ENCODE measurements around the gene NIPBL. TPM values are rescaled to one million over a fixed set of nuclear protein-coding genes. Genes with fewer than 3 reads are reported as not detected.

NIPBL gene
- total and polyA plus RNA-seq, 2 of the 8 experiments (the other 6 are each of a cell fraction or from before 2014, with no cell fraction given) = 21.1 to 53.5 TPM

- no peak overlapping the region for H2BK12ac ChIP-seq (ENCODE audit: low read depth, low read length)
- H3K9me3 ChIP-seq (ENCODE audit: insufficient read depth in 2 of 2, low read depth in 1 of 2, low read length in 1 of 2) = no peaks in the 10 kb centered on the region
- H3K27ac ChIP-seq (ENCODE audit: low read depth, low read length) = no peak overlapping the region
- H2AFZ ChIP-seq (ENCODE audit: low read length) = no peak overlapping the region
- no peak overlapping the region for H3K14ac ChIP-seq (ENCODE audit: insufficient read length)
- no peak overlapping the region for H3K56ac ChIP-seq (replicated peaks; ENCODE audit: insufficient read length, low read depth, low read length)
- no peaks in the 10 kb centered on the region for H3K27me3 ChIP-seq (replicated peaks in 1 of 4; ENCODE audit: control insufficient read depth in 3 of 4, extremely low read depth in 1 of 4, insufficient read depth in 3 of 4, low read length in 3 of 4)
- H2BK120ac ChIP-seq (replicated peaks; ENCODE audit: low read depth, low read length) = no peak overlapping the region
- no peak overlapping the region for H2BK5ac ChIP-seq (ENCODE audit: low read depth, low read length)
- no peak overlapping the region for H4K91ac ChIP-seq (replicated peaks; ENCODE audit: insufficient read length, low read length)
- no peak overlapping the region for H3K4me3 ChIP-seq (ENCODE audit: extremely low read depth in 1 of 4, insufficient read depth in 2 of 4, low read depth in 3 of 4, low read length in 4 of 4)
- H3K18ac ChIP-seq (ENCODE audit: extremely low read depth, low read length) = no peak overlapping the region
- no peak overlapping the region for H2BK20ac ChIP-seq (ENCODE audit: low read length)
- H3K4me2 ChIP-seq (ENCODE audit: insufficient read depth in 1 of 2, low read depth in 2 of 2, low read length in 2 of 2) = no peak overlapping the region
- no peaks in the 10 kb centered on the region for H3K23me2 ChIP-seq (ENCODE audit: low read depth, low read length)
- no peak overlapping the region for H4K5ac ChIP-seq (ENCODE audit: insufficient read length, low read depth, low read length)
- H3K23ac ChIP-seq (ENCODE audit: insufficient read length) = no peak overlapping the region
- H3K9ac ChIP-seq (replicated peaks in 1 of 4; ENCODE audit: extremely low read depth in 1 of 4, low read depth in 3 of 4, low read length in 3 of 4) = no peak overlapping the region
- no peak overlapping the region for H2BK15ac ChIP-seq (ENCODE audit: low read length)
- H4K8ac ChIP-seq (ENCODE audit: extremely low read depth, insufficient read depth, low read length) = no peak overlapping the region
- no peaks in the 10 kb centered on the region for H3K36me3 ChIP-seq (ENCODE audit: control insufficient read depth in 2 of 4, insufficient read depth in 4 of 4, low read length in 3 of 4)
- ChIA-PET POLR2A (ENCODE audit: partially characterized antibody) (no interaction called here), CTCF (ENCODE audit: partially characterized antibody) (interaction anchor here (0.5 kb wide), 1 partner anchor 21 kb away, joined by 4 read pairs; no protein-coding TSS in a partner anchor)
- H3K4ac ChIP-seq (replicated peaks; ENCODE audit: insufficient read length, low read depth, low read length) = no peak overlapping the region
- FAIRE-seq = no peak
- H2AK5ac ChIP-seq (ENCODE audit: low read depth, low read length) = no peak overlapping the region
- H3K79me1 ChIP-seq (ENCODE audit: low read depth, low read length) = no peaks in the 10 kb centered on the region
- DNase-seq (ENCODE audit: low read depth in 1 of 2, low spot score in 2 of 2) = no peak
- H4K20me1 ChIP-seq (replicated peaks in 1 of 2; ENCODE audit: control insufficient read depth in 1 of 2, insufficient read depth in 2 of 2, low read length in 2 of 2) = peaks cover 0 to 1% of the 10 kb centered on the region in 2 experiments
- no peak for TF ChIP-seq SAP30 (IDR thresholded peaks at IDR 0.05; ENCODE audit: insufficient read depth, insufficient replicate concordance, low read length)
- TF ChIP-seq E2F6 (IDR thresholded peaks at IDR 0.05) = no peak
- TF ChIP-seq, protein P1, sequence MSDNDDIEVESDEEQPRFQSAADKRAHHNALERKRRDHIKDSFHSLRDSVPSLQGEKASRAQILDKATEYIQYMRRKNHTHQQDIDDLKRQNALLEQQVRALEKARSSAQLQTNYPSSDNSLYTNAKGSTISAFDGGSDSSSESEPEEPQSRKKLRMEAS (IDR thresholded peaks at IDR 0.05) = no peak
- TF ChIP-seq BRCA1 (IDR thresholded peaks at IDR 0.05; ENCODE audit: low read depth, low read length) = no peak
- TF ChIP-seq TEAD4 (IDR thresholded peaks at IDR 0.05; ENCODE audit: low read depth, low read length) = no peak
- TF ChIP-seq ASH2L (IDR thresholded peaks at IDR 0.05; ENCODE audit: low read length) = no peak
- no peak for TF ChIP-seq KDM4A (IDR thresholded peaks at IDR 0.05; ENCODE audit: low read depth, low read length, severe bottlenecking)
- TF ChIP-seq RXRA (IDR thresholded peaks at IDR 0.05; ENCODE audit: insufficient read depth, low read depth, low read length) = no peak
- no peak for TF ChIP-seq GTF2F1 (IDR thresholded peaks at IDR 0.05; ENCODE audit: borderline replicate concordance, low read depth, low read length)
- no peak for TF ChIP-seq RAD21 (IDR thresholded peaks at IDR 0.05 in 1 of 2, conservative IDR thresholded peaks at IDR 0.05 in 1 of 2; ENCODE audit: low read depth in 2 of 2, low read length in 2 of 2)
- no peak for TF ChIP-seq KDM1A (IDR thresholded peaks at IDR 0.05; ENCODE audit: borderline replicate concordance, low read length)
- TF ChIP-seq HDAC6 (IDR thresholded peaks at IDR 0.05; ENCODE audit: low read depth, low read length) = no peak
- TF ChIP-seq SIX5 (IDR thresholded peaks at IDR 0.05; ENCODE audit: low read depth, low read length) = no peak
- TF ChIP-seq CEBPB (IDR thresholded peaks at IDR 0.05; ENCODE audit: low read depth, low read length) = no peak
- TF ChIP-seq EGR1 (IDR thresholded peaks at IDR 0.05; ENCODE audit: borderline replicate concordance, low read depth, low read length) = no peak
- H3K79me2 ChIP-seq (ENCODE audit: control insufficient read depth in 1 of 2, insufficient read depth in 2 of 2, low read length in 2 of 2) = peaks cover 0 to 84% of the 10 kb centered on the region in 2 experiments; a peak in 3 of 4 replicates
- no peaks in the 10 kb centered on the region for H3K4me1 ChIP-seq (replicated peaks in 1 of 4; ENCODE audit: control insufficient read depth in 3 of 4, insufficient read depth in 4 of 4, low read length in 3 of 4)
These were observed 43.1 kb downstream of the NIPBL start for GRCh38 chr5:36919650-36920049.

Measured in H1 (cell line).